ENCODE data around the gene MCRIP1.

DNA sequence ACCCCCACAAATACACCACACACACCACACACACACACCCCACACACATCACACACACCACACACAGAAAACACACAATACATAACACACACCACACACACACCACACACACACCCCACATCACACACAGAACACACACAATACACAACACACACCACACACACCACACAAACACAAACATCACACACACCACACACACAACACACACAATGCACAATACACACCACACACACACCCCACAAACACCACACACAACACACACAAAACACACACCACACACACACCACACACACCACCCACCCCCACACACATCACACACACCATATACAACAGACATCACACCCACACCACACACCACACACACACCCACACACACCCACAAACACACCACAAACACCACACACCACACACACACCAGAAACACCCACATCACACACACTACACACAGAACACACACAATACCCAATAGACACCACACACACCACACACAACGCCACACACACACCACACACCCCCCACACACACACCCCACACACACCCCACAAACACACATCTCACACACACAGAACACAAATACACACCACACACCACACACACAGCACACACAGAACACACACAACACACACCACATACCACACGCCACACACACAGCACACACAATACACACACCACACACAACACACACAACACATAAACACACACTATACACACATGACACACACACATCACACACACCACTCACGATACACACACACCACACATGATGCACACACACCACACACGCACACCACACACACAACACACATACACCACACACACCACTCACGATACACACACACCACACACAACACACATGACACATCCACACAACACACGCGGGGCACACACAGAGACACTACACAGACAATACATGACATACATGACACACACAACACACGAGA lies 40.1 kb downstream of the MCRIP1 start:
- TF ChIP-seq ZNF274 (IDR thresholded peaks at IDR 0.05; ENCODE audit: low read depth, low read length) (no peak), YY1 (IDR thresholded peaks at IDR 0.05; ENCODE audit: insufficient read depth, insufficient read length) (no peak), SUZ12 (IDR thresholded peaks at IDR 0.05; ENCODE audit: extremely low read depth, insufficient read depth, insufficient read length) (no peak)

Data from NT2/D1 (cell line).